Endometrium (tissue), 2 donors: Measurements from ENCODE around the gene ADCY9.
"Not testable (repeated sequence)": the region's sequence is repeated elsewhere in the genome, so short reads cannot be mapped to it uniquely, and the experiment has no call there.

Experiments
- FAIRE-seq: peaks from 2 replicates; lab custom pipeline; 2012; peaks lifted over from hg19 to GRCh38; lab: Jason Lieb, UNC
- donor health status: control.
- donor health status: control.

ADCY9 gene

GRCh38 chr16:3974751-3975150 lies 141.5 kb downstream of the ADCY9 start:
- no peak for FAIRE-seq

- FAIRE-seq = no peak
These were observed 144.5 kb downstream of the ADCY9 start for GRCh38 chr16:3971706-3972105.

- FAIRE-seq = no peak
These were observed 145.0 kb downstream of the ADCY9 start for GRCh38 chr16:3971261-3971660.

- no peak for FAIRE-seq
These were observed 147.7 kb downstream of the ADCY9 start for GRCh38 chr16:3968551-3968950.

GRCh38 chr16:3966681-3967080 lies 149.6 kb downstream of the ADCY9 start:
- FAIRE-seq = no peak

GRCh38 chr16:3965781-3966582 lies 150.3 kb downstream of the ADCY9 start:
- FAIRE-seq = no peak

GRCh38 chr16:3965306-3965705 lies 150.9 kb downstream of the ADCY9 start:
- FAIRE-seq = no peak

- no peak for FAIRE-seq
These were observed 151.5 kb downstream of the ADCY9 start for GRCh38 chr16:3964686-3965290.

- no peak for FAIRE-seq
These were observed 152.2 kb downstream of the ADCY9 start for GRCh38 chr16:3963886-3964685.

GRCh38 chr16:3963203-3963602 lies 153.0 kb downstream of the ADCY9 start:
- FAIRE-seq = no peak

- no peak for FAIRE-seq
These were observed 154.8 kb downstream of the ADCY9 start for GRCh38 chr16:3961449-3961849.

- FAIRE-seq = not testable (repeated sequence)
These were observed 156.2 kb downstream of the ADCY9 start for GRCh38 chr16:3959926-3960590.

GRCh38 chr16:3959148-3959547 lies 157.1 kb downstream of the ADCY9 start:
- FAIRE-seq = no peak

- no peak for FAIRE-seq
These were observed 158.8 kb downstream of the ADCY9 start for GRCh38 chr16:3957344-3957980.

- FAIRE-seq = no peak
These were observed 161.8 kb downstream of the ADCY9 start for GRCh38 chr16:3954411-3954921.

- no peak for FAIRE-seq
These were observed 162.4 kb downstream of the ADCY9 start for GRCh38 chr16:3953728-3954410.

- no peak for FAIRE-seq
These were observed 163.5 kb downstream of the ADCY9 start for GRCh38 chr16:3952737-3953131.

GRCh38 chr16:3951861-3952736 lies 164.1 kb downstream of the ADCY9 start:
- no peak for FAIRE-seq

- not testable (repeated sequence) for FAIRE-seq
These were observed 164.9 kb downstream of the ADCY9 start for GRCh38 chr16:3951380-3951779.
